Measurements from ENCODE around the gene GNAI2.
"Not testable (repeated sequence)": the region's sequence is repeated elsewhere in the genome, so short reads cannot be mapped to it uniquely, and the experiment has no call there.

GNAI2 gene

DNA sequence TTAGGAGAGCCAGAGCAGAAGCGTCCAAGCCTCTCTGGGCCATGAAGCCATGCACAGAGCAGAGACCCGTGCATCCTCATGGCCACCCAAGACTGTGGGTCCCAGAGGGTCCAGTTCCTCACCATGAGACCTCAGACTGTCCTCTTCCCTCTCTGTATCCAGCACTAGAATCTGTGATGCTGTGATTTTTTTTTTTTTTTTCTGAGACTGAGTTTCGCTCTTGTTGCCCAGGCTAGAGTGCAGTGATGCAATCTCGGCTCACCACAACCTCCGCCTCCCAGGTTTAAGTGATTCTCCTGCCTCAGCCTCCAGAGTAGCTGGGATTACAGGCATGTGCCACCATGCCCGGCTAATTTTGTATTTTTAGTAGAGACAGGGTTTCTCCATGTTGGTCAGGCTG is 8.8 kb downstream of the GNAI2 start:
- Mint-ChIP-seq H3K4me1 (peaks cover 96% of the 10 kb centered on the region), H3K4me3 (peak overlapping the region; percentile 86 to 91), H3K27ac (peak overlapping the region; percentile 40 to 59)
- not testable (repeated sequence) for H3K27me3 Mint-ChIP-seq, H3K9me3 Mint-ChIP-seq, ATAC-seq, DNase-seq

DNA sequence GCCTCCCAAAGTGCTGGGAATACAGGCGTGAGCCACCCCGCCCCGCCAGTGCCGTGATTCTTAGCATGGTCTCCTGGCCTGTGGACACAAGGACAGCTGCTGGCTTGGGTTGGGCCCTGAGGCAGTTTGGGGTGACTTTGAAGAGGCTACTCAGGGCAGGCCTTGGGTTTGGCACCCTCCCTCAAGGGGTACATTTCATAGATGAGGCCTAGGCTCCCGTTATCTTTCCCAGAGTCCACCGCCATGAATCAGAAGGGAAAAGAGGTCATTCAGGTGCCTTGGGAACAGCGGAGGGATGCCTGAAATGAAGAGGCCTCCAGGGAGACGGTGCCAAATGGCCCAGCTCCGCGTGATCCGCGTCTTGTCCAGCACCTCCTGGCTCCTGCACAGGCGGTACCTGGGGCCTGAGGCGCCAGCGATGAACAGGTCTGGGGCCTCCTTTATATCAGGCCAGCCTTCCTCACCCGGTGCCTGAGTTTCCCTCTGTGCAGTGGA is 9.3 kb downstream of the GNAI2 start:
- H3K4me1 Mint-ChIP-seq, result peaks cover 96% of the 10 kb centered on the region
- H3K27me3 Mint-ChIP-seq, result no peaks in the 10 kb centered on the region
- peak overlapping the region; percentile 24 to 76 for H3K27ac Mint-ChIP-seq
- ATAC-seq (no peak), DNase-seq (no peak)
- no peaks in the 10 kb centered on the region for H3K9me3 Mint-ChIP-seq
- H3K4me3 Mint-ChIP-seq, result peak overlapping the region; percentile 86 to 91

DNA sequence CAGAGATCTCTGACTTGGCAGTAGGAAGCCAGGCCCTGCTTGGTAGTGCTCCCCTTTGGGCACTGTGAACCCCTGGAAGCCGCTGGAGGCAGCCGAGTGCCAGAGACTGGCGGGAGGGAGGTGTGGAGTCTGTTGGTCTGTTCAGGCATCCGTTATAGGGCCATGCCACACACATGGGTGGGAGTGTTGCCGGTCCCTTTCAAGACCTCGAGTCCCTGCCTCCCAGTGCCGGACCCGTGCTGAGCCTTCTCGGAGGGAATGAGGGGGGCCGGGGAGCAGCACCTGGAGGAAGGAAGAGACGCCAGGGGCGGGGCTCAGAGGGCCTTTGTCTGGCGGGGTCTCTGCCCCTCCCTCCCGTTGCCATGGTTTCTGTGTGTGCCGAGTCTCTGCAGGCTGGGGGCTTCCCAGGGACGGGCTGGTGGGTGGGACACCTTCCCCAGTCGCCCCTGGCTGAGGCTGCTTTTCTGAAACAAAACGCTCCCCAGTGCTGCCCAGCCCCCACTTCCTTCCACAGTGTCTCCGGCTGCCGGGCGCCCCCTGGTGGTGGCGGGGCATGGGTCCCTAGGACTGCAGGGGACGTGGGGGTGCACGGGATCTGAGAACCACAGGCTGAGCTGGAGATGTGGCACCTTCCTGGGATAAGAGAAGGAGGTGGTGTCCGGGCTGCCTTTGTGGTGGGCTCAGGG is 10.0 kb downstream of the GNAI2 start:
- Mint-ChIP-seq H3K27me3 (no peaks in the 10 kb centered on the region), H3K4me3 (peak overlapping the region; percentile 86 to 91), H3K4me1 (peaks cover 96% of the 10 kb centered on the region), H3K27ac (peak overlapping the region; percentile 83 to 85), H3K9me3 (no peaks in the 10 kb centered on the region)
- DNase-seq (peak; percentile 94 to 95), ATAC-seq (peak; percentile 88)

DNA sequence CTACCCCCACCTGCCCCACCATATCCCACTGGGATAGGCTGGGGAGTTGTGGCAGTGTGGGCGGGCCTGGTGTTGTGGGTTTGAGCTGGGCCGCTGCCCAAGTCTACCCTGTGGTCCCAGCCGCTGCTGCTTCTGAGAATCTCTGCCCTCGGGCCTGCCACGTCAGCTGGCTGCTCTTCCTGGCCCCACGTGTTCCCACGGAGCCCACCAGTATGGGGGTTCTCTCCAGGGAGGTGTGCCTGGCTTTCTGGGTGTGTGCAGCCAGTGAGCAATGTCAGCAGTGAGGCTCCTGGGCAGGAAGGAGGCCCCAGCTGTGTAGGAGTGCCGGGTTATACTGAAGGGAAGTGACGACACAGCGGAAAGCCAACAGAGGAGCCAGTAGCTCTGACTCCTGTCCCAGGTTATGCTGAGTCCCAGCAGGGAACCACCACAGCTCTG is 10.5 kb downstream of the GNAI2 start:
- H3K9me3 Mint-ChIP-seq, result no peaks in the 10 kb centered on the region
- H3K27ac Mint-ChIP-seq, result peak overlapping the region; percentile 83 to 85
- H3K4me3 Mint-ChIP-seq, result peak overlapping the region; percentile 86 to 91
- ATAC-seq (peak; percentile 90), DNase-seq (peak; percentile 83 to 92)
- no peaks in the 10 kb centered on the region for H3K27me3 Mint-ChIP-seq
- H3K4me1 Mint-ChIP-seq, result peaks cover 96% of the 10 kb centered on the region

- DNase-seq, result no peak
- Mint-ChIP-seq H3K4me1 (peaks cover 82% of the 10 kb centered on the region), H3K27me3 (no peaks in the 10 kb centered on the region), H3K4me3 (peak overlapping the region; percentile 36 to 61), H3K27ac (peak overlapping the region; percentile 71 to 92), H3K9me3 (no peaks in the 10 kb centered on the region)
- no peak for ATAC-seq
These were observed 12.4 kb downstream of the GNAI2 start for GRCh38 chr3:50248387-50248786.

DNA sequence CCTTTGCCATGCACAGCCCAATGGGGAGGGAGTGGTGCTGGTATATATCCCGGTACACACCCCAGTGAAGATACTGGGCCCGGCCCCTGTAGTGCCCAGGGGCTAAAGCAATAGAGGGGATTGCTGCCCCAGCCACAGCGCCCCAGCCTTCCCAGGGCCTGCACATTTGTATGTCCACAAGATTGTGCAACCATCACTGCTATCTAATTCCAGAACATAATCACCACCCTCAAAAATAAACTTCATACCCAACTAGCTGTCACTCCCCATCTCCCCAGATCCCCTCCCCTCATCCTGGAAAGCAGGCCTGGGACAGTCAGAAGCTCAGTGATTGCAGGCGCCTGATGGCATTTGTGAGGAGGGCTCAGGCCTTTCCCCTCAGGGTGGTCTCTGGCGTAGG is 13.5 kb downstream of the GNAI2 start:
- Mint-ChIP-seq H3K4me3 (no peak overlapping the region), H3K9me3 (no peaks in the 10 kb centered on the region), H3K27ac (peak overlapping the region in 1 of 2 donors; percentile 82), H3K4me1 (peaks cover 76% of the 10 kb centered on the region), H3K27me3 (no peaks in the 10 kb centered on the region)
- ATAC-seq (no peak), DNase-seq (no peak)

GRCh38 chr3:50250514-50250913 is 14.5 kb downstream of the GNAI2 start:
- H3K4me3 Mint-ChIP-seq, result no peak overlapping the region
- H3K27ac Mint-ChIP-seq, result no peak overlapping the region
- peaks cover 65% of the 10 kb centered on the region for H3K4me1 Mint-ChIP-seq

DNA sequence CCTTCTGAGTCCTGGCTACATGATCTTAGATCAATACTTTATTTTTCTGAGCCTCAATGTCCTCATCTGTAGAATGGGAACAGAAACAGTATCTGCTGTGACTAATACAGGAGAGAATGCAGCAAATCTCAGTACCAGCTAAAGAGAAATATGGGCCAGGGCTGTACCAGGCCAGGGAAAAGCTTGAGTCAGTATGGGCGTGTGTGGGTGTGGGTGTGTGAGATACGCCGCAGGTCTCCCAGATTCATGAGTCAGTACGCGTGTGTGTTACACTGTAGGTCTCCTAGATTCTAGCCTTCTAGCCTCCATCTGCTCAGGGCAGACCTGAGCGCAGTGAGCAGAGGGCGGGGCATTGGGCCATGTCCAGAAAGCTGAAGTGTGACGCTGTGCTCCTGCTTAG is 15.2 kb downstream of the GNAI2 start:
- no peaks in the 10 kb centered on the region for H3K9me3 Mint-ChIP-seq
- no peak overlapping the region for H3K4me3 Mint-ChIP-seq
- peak overlapping the region in 1 of 2 donors; percentile 83 for H3K27ac Mint-ChIP-seq
- H3K4me1 Mint-ChIP-seq, result peaks cover 58% of the 10 kb centered on the region
- DNase-seq, result no peak
- no peaks in the 10 kb centered on the region for H3K27me3 Mint-ChIP-seq
- ATAC-seq, result no peak

More at GRCh38 chr3:50250514-50250913, 14.5 kb downstream of the GNAI2 start:
- Mint-ChIP-seq H3K27me3 (no peaks in the 10 kb centered on the region), H3K9me3 (no peaks in the 10 kb centered on the region)
- DNase-seq (no peak), ATAC-seq (no peak)

DNA sequence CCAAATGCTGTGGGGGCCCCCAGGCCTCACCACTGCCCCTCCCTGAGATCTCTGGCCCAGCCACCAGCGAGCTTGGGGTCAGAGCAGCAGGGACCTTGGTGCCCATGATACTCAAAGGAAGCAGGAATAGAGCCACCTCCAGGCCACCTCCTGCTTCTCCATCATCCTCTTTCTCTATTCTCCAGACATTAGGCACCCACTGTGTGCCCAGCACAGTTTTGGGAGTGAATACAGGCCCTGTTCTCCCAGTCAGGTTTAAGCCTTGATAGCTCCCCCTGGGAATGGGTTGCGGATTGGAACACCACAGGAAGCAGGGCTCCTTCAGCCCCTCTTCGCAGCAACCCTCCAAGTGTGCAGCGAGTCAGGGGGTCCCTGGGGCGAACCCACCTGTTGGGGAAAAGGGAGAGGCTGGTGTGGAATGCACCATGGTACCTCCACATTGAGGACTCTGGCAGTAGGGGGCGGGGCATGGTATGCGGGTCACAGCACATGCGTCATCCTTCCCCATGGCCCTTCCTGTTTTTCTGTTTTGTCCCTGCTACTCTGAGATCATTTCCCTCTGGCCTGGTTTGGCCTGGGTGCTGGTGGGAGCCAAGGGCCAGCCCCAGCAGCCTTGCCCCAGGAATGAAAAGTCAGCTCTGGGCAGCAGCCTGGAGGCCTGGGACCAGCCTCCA is 18.7 kb downstream of the GNAI2 start:
- no peak for DNase-seq
- no peak for ATAC-seq
- Mint-ChIP-seq H3K27ac (no peak overlapping the region), H3K9me3 (no peaks in the 10 kb centered on the region), H3K4me3 (no peak overlapping the region), H3K27me3 (no peaks in the 10 kb centered on the region), H3K4me1 (peaks cover 48% of the 10 kb centered on the region)

DNA sequence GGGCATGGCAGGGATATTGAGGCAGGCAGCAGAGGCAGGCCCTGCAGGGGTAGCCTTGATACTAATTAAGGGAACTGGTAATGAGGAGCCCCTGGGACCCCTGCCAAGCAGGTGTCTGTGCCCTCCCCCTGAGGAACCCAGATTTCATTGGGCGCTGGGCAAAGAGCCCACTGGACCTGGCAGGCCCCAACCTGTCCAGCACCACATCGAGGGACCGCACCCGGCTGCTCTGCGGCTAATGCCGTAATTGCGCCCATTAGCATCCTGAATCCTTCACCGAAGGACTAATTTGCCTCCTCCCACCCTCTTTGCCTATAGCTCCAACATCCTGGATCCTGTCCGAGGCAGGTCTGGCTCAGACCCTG is 19.2 kb downstream of the GNAI2 start:
- H3K27ac Mint-ChIP-seq, result peak overlapping the region in 1 of 2 donors; percentile 63
- no peaks in the 10 kb centered on the region for H3K27me3 Mint-ChIP-seq
- H3K9me3 Mint-ChIP-seq, result no peaks in the 10 kb centered on the region
- DNase-seq (no peak), ATAC-seq (no peak)
- peaks cover 46% of the 10 kb centered on the region for H3K4me1 Mint-ChIP-seq
- no peak overlapping the region for H3K4me3 Mint-ChIP-seq

- H3K27ac Mint-ChIP-seq, result peak overlapping the region in 1 of 2 donors; percentile 64
- H3K27me3 Mint-ChIP-seq, result no peaks in the 10 kb centered on the region
- no peak overlapping the region for H3K4me3 Mint-ChIP-seq
- H3K9me3 Mint-ChIP-seq, result no peaks in the 10 kb centered on the region
- peak in 1 of 2 donors; percentile 43 for DNase-seq
- no peak for ATAC-seq
- H3K4me1 Mint-ChIP-seq, result peaks cover 40% of the 10 kb centered on the region
These were observed 21.2 kb downstream of the GNAI2 start for GRCh38 chr3:50256978-50257890.

GRCh38 chr3:50258029-50258680 is 22.2 kb downstream of the GNAI2 start:
- peak overlapping the region in 1 of 2 donors; percentile 64 for H3K27ac Mint-ChIP-seq

GRCh38 chr3:50258979-50259378 is 23.0 kb downstream of the GNAI2 start:
- no peaks in the 10 kb centered on the region for H3K9me3 Mint-ChIP-seq
- DNase-seq, result peak in 1 of 2 donors; percentile 7
- no peak overlapping the region for H3K4me3 Mint-ChIP-seq
- ATAC-seq, result no peak
- no peaks in the 10 kb centered on the region for H3K27me3 Mint-ChIP-seq
- no peak overlapping the region for H3K27ac Mint-ChIP-seq
- H3K4me1 Mint-ChIP-seq, result peaks cover 32% of the 10 kb centered on the region

More at GRCh38 chr3:50258029-50258680, 22.2 kb downstream of the GNAI2 start:
- Mint-ChIP-seq H3K4me1 (peaks cover 39% of the 10 kb centered on the region), H3K27me3 (no peaks in the 10 kb centered on the region), H3K9me3 (no peaks in the 10 kb centered on the region), H3K4me3 (no peak overlapping the region)
- peak in 1 of 2 donors; percentile 0 for DNase-seq
- ATAC-seq, result no peak

- ATAC-seq, result peak; percentile 24
- Mint-ChIP-seq H3K4me1 (peaks cover 32% of the 10 kb centered on the region), H3K9me3 (no peaks in the 10 kb centered on the region), H3K27ac (peak overlapping the region; percentile 81 to 83), H3K4me3 (peak overlapping the region; percentile 73 to 86), H3K27me3 (no peaks in the 10 kb centered on the region)
- peak in 1 of 2 donors; percentile 1 for DNase-seq
These were observed 23.5 kb downstream of the GNAI2 start for GRCh38 chr3:50259432-50260026.

Data from stimulated activated naive CD8-positive, alpha-beta T cell treated with anti-CD3 and anti-CD28 coated beads, Interleukin-15, amount 100 ng/mL, for 72 hours (primary cell).